Gastrocnemius medialis (tissue), 4 donors: ENCODE measurements around the gene PDIA5. TPM values are rescaled to one million over a fixed set of nuclear protein-coding genes. Genes with fewer than 3 reads are reported as not detected.

Source experiments
- ATAC-seq, 2 donors: fragments of 150-250 bp; one replicate each; pipeline ENCODE4 v1.9.1; 2016
- DNase-seq, 2 donors: peaks; one replicate each; pipeline ENCODE4 v3.0.0-alpha.2; 2019
- H3K27ac ChIP-seq, 4 donors: fragments of 200-600 bp; sonication (generic); 1 replicate in 1 of 4; 2 replicates in 3 of 4; pipeline ENCODE4 v1.5.1; 2016 to 2018; ENCODE audit warnings: mild to moderate bottlenecking in 2 of 4, moderate library complexity in 1 of 4
- H3K27me3 ChIP-seq, 3 donors: fragments of 200-600 bp; sonication (generic) in 2 of 3; 1 replicate in 1 of 3; 2 replicates in 2 of 3; pipeline versions ENCODE4 v1.5.1 to v1.6.0; 2016 to 2019; ENCODE audit warnings: mild to moderate bottlenecking in 1 of 3, moderate library complexity in 1 of 3
- H3K36me3 ChIP-seq, 2 donors: fragments of 200-600 bp; sonication (generic) in 1 of 2; one replicate each; pipeline ENCODE4 v1.5.1; 2017 to 2018
- H3K4me1 ChIP-seq, 2 donors: fragments of 200-600 bp; sonication (generic) in 1 of 2; one replicate each; pipeline ENCODE4 v1.5.1; 2016 to 2017; ENCODE audit warnings: mild to moderate bottlenecking in 2 of 2
- H3K4me3 ChIP-seq, 4 donors: fragments of 200-600 bp; sonication (generic) in 3 of 4; 1 replicate in 1 of 4; 2 replicates in 3 of 4; pipeline ENCODE4 v1.5.1; 2016 to 2019; ENCODE audit warnings: mild to moderate bottlenecking in 2 of 4
- H3K9me3 ChIP-seq, 3 donors: fragments of 200-600 bp; sonication (generic) in 2 of 3; 1 replicate in 1 of 3; 2 replicates in 2 of 3; pipeline ENCODE4 v1.5.1; 2016 to 2019
- CTCF ChIP-seq, 5 experiments: fragments of 450-650 bp in 3 of 5; fragments of 200-600 bp in 2 of 5; sonication (generic) in 2 of 5; IDR thresholded peaks in 4 of 5; conservative IDR thresholded peaks in 1 of 5; 1 replicate in 4 of 5; 2 replicates in 1 of 5; pipeline ENCODE4 v1.5.1; 2016 to 2019; ENCODE audit warnings: antibody characterized with exemption in 5 of 5, mild to moderate bottlenecking in 3 of 5, moderate library complexity in 3 of 5
- POLR2A ChIP-seq, 2 donors: fragments of 450-650 bp; IDR thresholded peaks; one replicate each; pipeline ENCODE4 v1.6.1; 2017; ENCODE audit warnings: antibody characterized with exemption in 2 of 2, mild to moderate bottlenecking in 2 of 2, moderate library complexity in 2 of 2
- in situ Hi-C, 4 donors: fragments of 200-750 bp; cut with MboI; loops; one replicate each; pipeline versions ENCODE4 v1.15.0 to v1.8.0; 2017; ENCODE audit warnings: low sequenced_read_pairs in 4 of 4
- intact Hi-C: fragments of 100-400 bp; cut with DNase I; formaldehyde crosslinking; loops from one replicate; pipeline ENCODE4 v1.15.1; 2023; ENCODE audit warnings: low total_unique reads
- total RNA-seq, 4 donors: library from RNA; depleted of rRNA; stranded (reverse); fragments of >200 nt; gene quantifications; one replicate each; pipeline versions ENCODE4 v1.1.0 to v1.2.3, GENCODE V29; 2016

PDIA5 gene
- total RNA-seq, 4 donors from 2014 or later, result 2.3 to 4.2 (median 3.0) TPM

GRCh38 chr3:123071581-123071980 lies 4.8 kb downstream of the PDIA5 start:
- intact Hi-C loops, result no loop called here
- Histone ChIP-seq H3K27ac (peak overlapping the region in 1 of 4 donors; percentile 7), H3K27me3 (no peaks in the 10 kb centered on the region), H3K4me3 (no peak overlapping the region), H3K36me3 (no peaks in the 10 kb centered on the region), H3K9me3 (no peaks in the 10 kb centered on the region), H3K4me1 (peaks cover 8% of the 10 kb centered on the region in 2 donors)
- TF ChIP-seq CTCF (IDR thresholded peaks at IDR 0.05 in 4 of 5, conservative IDR thresholded peaks at IDR 0.05 in 1 of 5) (no peak), POLR2A (IDR thresholded peaks at IDR 0.05) (no peak)
- no peak for DNase-seq
- in situ Hi-C loops, result no loop called here
- ATAC-seq, result no peak

DNA sequence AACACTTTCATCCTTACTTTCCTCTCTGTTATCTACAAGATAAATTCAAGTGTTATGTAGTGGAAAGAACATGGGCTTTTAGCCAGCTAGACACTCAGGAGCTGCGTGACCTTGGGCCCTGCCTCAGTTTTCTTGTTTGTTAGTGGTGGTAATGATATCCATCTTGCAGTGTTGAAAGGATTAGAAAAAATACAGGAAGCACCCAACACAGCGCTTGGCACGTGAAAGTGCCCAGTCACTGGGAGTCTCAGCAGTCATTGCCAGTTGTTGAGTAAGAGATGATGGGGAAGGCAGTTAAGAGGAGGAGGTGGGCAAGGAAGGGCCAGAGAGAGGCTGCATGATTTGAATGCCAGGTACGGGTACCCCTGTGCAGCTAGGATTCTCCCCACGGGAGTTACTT lies 5.3 kb downstream of the PDIA5 start:
- no peak for TF ChIP-seq CTCF (IDR thresholded peaks at IDR 0.05 in 4 of 5, conservative IDR thresholded peaks at IDR 0.05 in 1 of 5)
- no peak for TF ChIP-seq POLR2A (IDR thresholded peaks at IDR 0.05)
- H3K27ac ChIP-seq, result no peak overlapping the region

GRCh38 chr3:123072564-123072963 lies 5.7 kb downstream of the PDIA5 start:
- no peak for ATAC-seq
- in situ Hi-C loops, result no loop called here
- TF ChIP-seq CTCF (IDR thresholded peaks at IDR 0.05 in 4 of 5, conservative IDR thresholded peaks at IDR 0.05 in 1 of 5) (no peak), POLR2A (IDR thresholded peaks at IDR 0.05) (no peak)

More for the DNA sequence above, 5.3 kb downstream of the PDIA5 start:
- DNase-seq, result no peak
- Histone ChIP-seq H3K36me3 (no peaks in the 10 kb centered on the region), H3K9me3 (no peaks in the 10 kb centered on the region), H3K4me3 (no peak overlapping the region), H3K27me3 (no peaks in the 10 kb centered on the region), H3K4me1 (peaks cover 11 to 12% of the 10 kb centered on the region in 2 donors)
- in situ Hi-C loops, result no loop called here
- intact Hi-C loops, result no loop called here
- no peak for ATAC-seq

DNA sequence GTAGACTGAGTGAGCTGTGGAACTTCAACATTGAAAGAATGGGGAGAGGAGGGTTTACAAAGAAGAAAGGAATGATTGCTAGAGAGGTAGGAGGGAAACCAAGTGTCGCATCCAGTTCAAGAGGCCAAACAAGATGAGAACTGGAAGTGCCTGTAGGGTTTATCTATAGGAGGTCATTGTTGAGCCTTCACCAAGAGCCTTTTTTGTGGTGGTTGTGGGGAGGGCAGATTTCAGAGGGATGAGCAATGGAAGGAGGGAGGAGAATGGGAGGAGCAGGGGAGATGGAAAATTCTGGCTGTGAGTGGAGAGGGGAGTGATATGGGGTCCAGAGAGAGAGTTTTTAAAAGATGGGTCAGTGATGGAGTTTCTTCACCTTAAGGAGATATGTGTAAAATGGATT lies 8.5 kb downstream of the PDIA5 start:
- in situ Hi-C loops, result no loop called here
- ATAC-seq, result no peak
- TF ChIP-seq CTCF (IDR thresholded peaks at IDR 0.05 in 4 of 5, conservative IDR thresholded peaks at IDR 0.05 in 1 of 5), result no peak
- Histone ChIP-seq H3K4me3 (no peak overlapping the region), H3K9me3 (no peaks in the 10 kb centered on the region), H3K27me3 (no peaks in the 10 kb centered on the region), H3K4me1 (peaks cover 8 to 9% of the 10 kb centered on the region in 2 donors), H3K27ac (no peak overlapping the region), H3K36me3 (no peaks in the 10 kb centered on the region)
- intact Hi-C loops, result no loop called here
- no peak for DNase-seq

More at GRCh38 chr3:123072564-123072963, 5.7 kb downstream of the PDIA5 start:
- H3K4me3 ChIP-seq, result no peak overlapping the region
- intact Hi-C loops, result no loop called here
- peaks cover 11 to 12% of the 10 kb centered on the region in 2 donors for H3K4me1 ChIP-seq
- no peaks in the 10 kb centered on the region for H3K9me3 ChIP-seq
- H3K27ac ChIP-seq, result no peak overlapping the region
- no peak for DNase-seq
- H3K36me3 ChIP-seq, result no peaks in the 10 kb centered on the region
- H3K27me3 ChIP-seq, result no peaks in the 10 kb centered on the region

DNA sequence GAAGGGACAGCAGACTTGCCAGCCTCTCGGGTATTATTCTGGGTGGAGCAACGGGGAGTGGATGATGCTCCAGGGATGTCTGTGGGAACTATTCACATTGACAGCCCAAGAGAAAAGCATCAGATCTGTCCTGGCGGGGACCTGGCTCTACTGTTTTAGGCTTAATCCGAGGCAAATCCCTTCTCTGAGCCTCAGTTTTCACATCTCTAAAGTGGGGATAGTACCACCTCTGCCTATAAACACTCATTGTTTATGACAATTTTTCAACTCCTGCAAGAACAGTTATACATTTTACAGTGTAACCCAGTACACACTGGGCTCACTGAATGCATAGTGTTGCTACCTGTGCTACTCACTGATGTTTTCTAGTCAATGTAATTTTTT lies 9.3 kb downstream of the PDIA5 start:
- Histone ChIP-seq H3K27me3 (no peaks in the 10 kb centered on the region), H3K36me3 (no peaks in the 10 kb centered on the region), H3K4me1 (peaks cover 9 to 12% of the 10 kb centered on the region in 2 donors), H3K27ac (peak overlapping the region in 2 of 4 donors; percentile 12 to 15), H3K4me3 (no peak overlapping the region), H3K9me3 (no peaks in the 10 kb centered on the region)
- in situ Hi-C loops, result no loop called here
- TF ChIP-seq CTCF (IDR thresholded peaks at IDR 0.05 in 4 of 5, conservative IDR thresholded peaks at IDR 0.05 in 1 of 5), result no peak
- TF ChIP-seq POLR2A (IDR thresholded peaks at IDR 0.05), result no peak
- DNase-seq (no peak), ATAC-seq (no peak)
- intact Hi-C loops, result no loop called here
